Peyer's patch (tissue), 4 donors: ENCODE measurements around the gene HIPK4. TPM values are rescaled to one million over a fixed set of nuclear protein-coding genes. Genes with fewer than 3 reads are reported as not detected.

ENCODE experiments used
- DNase-seq, 3 donors: peaks; one replicate each; pipeline ENCODE4 v3.0.0-alpha.2; 2017 to 2019
- H3K27ac ChIP-seq, 4 donors: fragments of 200-600 bp; sonication (generic); one replicate each; pipeline ENCODE4 v1.5.1; 2016 to 2019
- H3K27me3 ChIP-seq, 2 donors: fragments of 200-600 bp; sonication (generic); one replicate each; pipeline ENCODE4 v1.5.1; 2019
- H3K36me3 ChIP-seq, 3 donors: fragments of 200-600 bp; sonication (generic); one replicate each; pipeline ENCODE4 v1.5.1; 2016 to 2019
- H3K4me1 ChIP-seq, 4 donors: fragments of 200-600 bp; sonication (generic); one replicate each; pipeline ENCODE4 v1.5.1; 2016 to 2019
- H3K4me3 ChIP-seq, 4 donors: fragments of 200-600 bp; sonication (generic); 1 replicate in 3 of 4; 2 replicates in 1 of 4; pipeline ENCODE4 v1.5.1; 2016 to 2019; ENCODE audit warnings: mild to moderate bottlenecking in 1 of 4
- H3K9me3 ChIP-seq, 4 donors: fragments of 200-600 bp; sonication (generic); one replicate each; pipeline ENCODE4 v1.5.1; 2016 to 2019; ENCODE audit warnings: mild to moderate bottlenecking in 1 of 4
- POLR2A ChIP-seq, 2 donors: fragments of 450-650 bp; IDR thresholded peaks; one replicate each; pipeline ENCODE4 v1.5.1; 2017; ENCODE audit warnings: antibody characterized with exemption in 2 of 2, mild to moderate bottlenecking in 2 of 2, moderate library complexity in 2 of 2
- total RNA-seq, 4 donors: library from RNA; depleted of rRNA; stranded (reverse); fragments of >200 nt; gene quantifications; one replicate each; pipeline ENCODE4 v1.1.0, GENCODE V29; 2016
- TF ChIP-seq, protein P1 (sequence below), 6 experiments: fragments of 450-650 bp in 4 of 6; fragments of 200-600 bp in 2 of 6; sonication (generic) in 1 of 6; IDR thresholded peaks; one replicate each; pipeline ENCODE4 v1.5.1; 2017 to 2019; ENCODE audit warnings: antibody characterized with exemption in 6 of 6, mild to moderate bottlenecking in 3 of 6, moderate library complexity in 1 of 6

HIPK4 gene
- total RNA-seq, 4 donors from 2014 or later, result not detected

DNA sequence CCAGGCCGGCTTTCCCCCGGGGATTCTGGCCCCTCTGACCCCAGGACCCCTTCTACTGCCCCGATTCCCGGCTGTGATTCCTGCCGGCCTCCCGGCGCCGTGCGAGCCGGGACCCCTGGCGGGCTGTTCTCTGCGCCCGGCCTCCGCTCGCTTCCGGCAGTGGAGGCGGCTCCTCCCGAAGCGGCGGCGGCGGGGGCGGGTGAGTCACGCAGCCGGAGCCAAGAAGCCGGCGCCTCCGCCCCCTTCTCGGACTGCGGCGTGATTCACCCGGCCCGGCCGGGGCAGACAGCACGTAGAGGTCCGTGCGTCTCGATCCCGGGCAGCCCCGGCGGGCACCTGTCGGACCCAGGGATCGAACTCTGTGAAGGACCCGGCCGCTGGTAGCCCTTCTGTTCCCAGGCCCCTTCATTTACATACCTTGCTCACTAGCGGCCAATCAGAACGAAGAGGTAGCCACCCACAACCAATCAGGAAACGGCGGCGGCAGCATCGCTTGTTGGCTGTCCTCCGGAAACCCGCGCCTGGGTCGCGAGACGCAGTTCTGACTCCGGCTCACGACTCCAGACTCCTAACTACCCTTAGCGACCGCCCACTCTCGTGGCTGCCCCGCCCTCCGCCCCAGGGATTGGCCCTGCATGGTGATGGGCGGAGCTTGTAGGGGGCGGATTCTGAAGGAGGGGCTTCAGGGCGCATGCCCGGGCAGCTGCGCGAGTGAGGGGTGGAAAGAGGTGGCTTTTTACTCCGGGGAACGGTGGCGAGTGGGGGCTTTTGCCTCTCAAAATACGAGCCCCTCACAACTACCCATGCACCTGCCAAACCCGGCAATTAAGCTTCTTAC lies 35.7 kb upstream of the HIPK4 start, which contains the start of gene SERTAD1:
SERTAD1 (minus strand) TSS at position 543 of the 838 bp plus-strand sequence. CDS start 2,446 bp downstream, outside the sequence.
- H3K4me1 ChIP-seq, result peaks cover 3 to 43% (median 11%) of the 10 kb centered on the region in 4 donors
- peak; percentile 100 for DNase-seq
- H3K4me3 ChIP-seq, result peak within 1 kb of the TSS; percentile 81 to 97 (median 91)
- peaks cover 0 to 13% (median 0%) of the 10 kb centered on the region in 3 donors for H3K36me3 ChIP-seq
- no peaks in the 10 kb centered on the region for H3K9me3 ChIP-seq
- TF ChIP-seq, protein P1, sequence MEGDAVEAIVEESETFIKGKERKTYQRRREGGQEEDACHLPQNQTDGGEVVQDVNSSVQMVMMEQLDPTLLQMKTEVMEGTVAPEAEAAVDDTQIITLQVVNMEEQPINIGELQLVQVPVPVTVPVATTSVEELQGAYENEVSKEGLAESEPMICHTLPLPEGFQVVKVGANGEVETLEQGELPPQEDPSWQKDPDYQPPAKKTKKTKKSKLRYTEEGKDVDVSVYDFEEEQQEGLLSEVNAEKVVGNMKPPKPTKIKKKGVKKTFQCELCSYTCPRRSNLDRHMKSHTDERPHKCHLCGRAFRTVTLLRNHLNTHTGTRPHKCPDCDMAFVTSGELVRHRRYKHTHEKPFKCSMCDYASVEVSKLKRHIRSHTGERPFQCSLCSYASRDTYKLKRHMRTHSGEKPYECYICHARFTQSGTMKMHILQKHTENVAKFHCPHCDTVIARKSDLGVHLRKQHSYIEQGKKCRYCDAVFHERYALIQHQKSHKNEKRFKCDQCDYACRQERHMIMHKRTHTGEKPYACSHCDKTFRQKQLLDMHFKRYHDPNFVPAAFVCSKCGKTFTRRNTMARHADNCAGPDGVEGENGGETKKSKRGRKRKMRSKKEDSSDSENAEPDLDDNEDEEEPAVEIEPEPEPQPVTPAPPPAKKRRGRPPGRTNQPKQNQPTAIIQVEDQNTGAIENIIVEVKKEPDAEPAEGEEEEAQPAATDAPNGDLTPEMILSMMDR (IDR thresholded peaks at IDR 0.05), result peak; percentile 63 to 87 (median 80)
- peak; percentile 99 to 100 for TF ChIP-seq POLR2A (IDR thresholded peaks at IDR 0.05)
- no peaks in the 10 kb centered on the region for H3K27me3 ChIP-seq
- H3K27ac ChIP-seq, result peak within 1 kb of the TSS; percentile 98 to 100 (median 100)

DNA sequence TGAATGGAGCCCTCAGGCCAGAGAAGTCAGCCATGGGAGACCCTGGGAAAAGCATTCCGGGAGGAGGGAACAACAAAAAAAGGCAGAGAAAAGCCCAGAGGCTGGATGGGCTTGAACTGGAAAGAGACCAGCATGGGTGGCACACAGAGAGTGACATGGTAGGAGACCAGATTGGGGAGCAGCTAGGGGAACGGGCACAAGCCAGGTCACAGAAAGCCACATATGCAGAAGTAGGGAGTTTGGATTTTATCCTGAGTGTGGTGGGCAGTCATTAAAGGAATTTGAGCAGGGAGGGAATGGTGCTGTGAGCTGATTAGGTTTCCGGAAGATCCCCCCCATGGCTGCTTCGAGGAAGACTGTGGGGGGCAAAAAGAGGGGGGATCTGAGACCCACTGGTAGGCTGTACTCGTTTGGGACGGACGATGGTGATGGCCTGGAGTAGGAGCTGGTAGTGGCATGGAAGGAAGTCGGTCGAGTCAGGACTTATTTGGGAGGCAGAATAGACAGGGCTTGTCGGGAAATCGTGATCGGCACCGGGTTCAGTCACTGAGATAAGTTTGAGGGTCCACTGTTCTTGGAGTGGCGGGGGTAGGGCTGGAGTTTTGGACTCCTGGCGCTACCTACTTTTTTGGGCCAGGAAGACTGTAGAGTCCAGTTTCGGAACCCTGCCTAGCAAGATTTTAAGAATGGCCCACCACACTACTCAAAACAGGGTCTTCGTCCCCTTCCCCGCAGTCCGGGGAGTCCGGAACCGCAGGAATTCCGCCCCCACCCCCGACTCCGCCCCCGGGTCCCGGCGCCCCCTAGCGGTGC lies 34.9 kb upstream of the HIPK4 start:
- Histone ChIP-seq H3K36me3 (peaks cover 0 to 13% (median 0%) of the 10 kb centered on the region in 3 donors), H3K27ac (peak overlapping the region; percentile 98 to 100 (median 100)), H3K9me3 (no peaks in the 10 kb centered on the region), H3K27me3 (no peaks in the 10 kb centered on the region), H3K4me3 (peak overlapping the region; percentile 81 to 97 (median 91)), H3K4me1 (peaks cover 3 to 43% (median 11%) of the 10 kb centered on the region in 4 donors)
- no peak for TF ChIP-seq POLR2A (IDR thresholded peaks at IDR 0.05)
- TF ChIP-seq, protein P1 (IDR thresholded peaks at IDR 0.05), result no peak
- DNase-seq, result peak in 1 of 3 donors; percentile 55

GRCh38 chr19:40423938-40424337 lies 34.0 kb upstream of the HIPK4 start:
- Histone ChIP-seq H3K4me3 (peak overlapping the region in 1 of 4 donors; percentile 97), H3K9me3 (no peaks in the 10 kb centered on the region), H3K27me3 (no peaks in the 10 kb centered on the region), H3K36me3 (peaks cover 0 to 13% (median 0%) of the 10 kb centered on the region in 3 donors), H3K27ac (peak overlapping the region in 1 of 4 donors; percentile 100), H3K4me1 (peaks cover 3 to 43% (median 11%) of the 10 kb centered on the region in 4 donors)
- DNase-seq, result no peak
- no peak for TF ChIP-seq POLR2A (IDR thresholded peaks at IDR 0.05)
- TF ChIP-seq, protein P1 (IDR thresholded peaks at IDR 0.05), result no peak

GRCh38 chr19:40422748-40423566 lies 33.0 kb upstream of the HIPK4 start:
- no peaks in the 10 kb centered on the region for H3K27me3 ChIP-seq
- H3K27ac ChIP-seq, result peak overlapping the region in 3 of 4 donors; percentile 25 to 95 (median 45)
- no peak overlapping the region for H3K4me3 ChIP-seq
- H3K36me3 ChIP-seq, result peaks cover 0 to 13% (median 0%) of the 10 kb centered on the region in 3 donors
- DNase-seq, result no peak
- H3K4me1 ChIP-seq, result peaks cover 3 to 43% (median 11%) of the 10 kb centered on the region in 4 donors
- H3K9me3 ChIP-seq, result no peaks in the 10 kb centered on the region
- TF ChIP-seq, protein P1 (IDR thresholded peaks at IDR 0.05), result no peak
- TF ChIP-seq POLR2A (IDR thresholded peaks at IDR 0.05), result no peak
